ENCODE measurements around the gene REN.

The REN gene

DNA sequence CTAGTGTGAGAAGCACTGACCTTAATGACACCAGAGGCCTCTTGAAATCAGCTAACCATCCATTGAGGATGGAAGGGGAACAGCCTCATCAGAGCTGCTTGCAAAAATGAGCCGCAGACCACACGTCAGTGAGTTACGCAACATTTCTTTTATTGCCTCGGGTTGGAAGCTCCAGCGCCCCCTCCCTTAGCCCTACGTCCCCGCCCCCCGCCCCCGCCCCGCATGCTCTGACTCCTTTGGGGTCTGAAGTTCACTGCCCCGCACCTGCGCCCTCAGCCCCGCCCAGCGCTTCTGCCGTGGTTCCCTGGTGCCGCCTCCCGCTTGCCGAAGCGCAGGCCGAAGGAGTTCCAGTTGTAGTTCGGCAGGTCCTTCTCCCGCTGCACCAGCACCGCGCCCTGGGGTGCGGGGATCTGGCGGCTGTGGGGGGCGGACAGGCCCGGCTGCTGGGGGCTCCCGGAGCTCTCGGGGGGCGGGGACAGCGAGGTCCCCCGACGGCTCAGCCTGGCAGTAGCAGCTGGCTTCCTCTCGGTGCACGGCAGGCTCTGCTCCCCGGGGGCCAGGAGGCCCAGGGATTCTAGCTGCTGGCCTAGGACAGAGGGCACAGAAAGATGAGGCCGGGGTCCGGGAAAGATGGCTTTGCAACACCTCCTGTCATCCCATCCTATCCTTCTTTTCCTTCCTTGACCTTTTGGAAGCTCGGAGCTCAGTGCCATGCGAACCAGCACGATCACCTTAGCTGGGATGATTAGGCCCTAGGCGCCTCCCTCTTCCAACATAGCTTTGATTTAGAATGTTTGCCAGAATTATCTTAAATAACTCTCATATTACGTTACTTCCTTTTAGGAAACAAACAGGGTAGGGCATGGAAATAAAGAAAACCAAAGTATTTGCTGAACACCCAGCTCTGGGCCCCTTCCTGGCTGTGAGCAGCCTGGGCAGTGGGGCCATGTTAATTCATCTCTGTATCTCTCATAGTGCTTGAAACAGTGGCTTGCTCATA, 24.4 kb upstream of the REN start:
- no peaks in the 10 kb centered on the region for H3K4me1 ChIP-seq (ENCODE audit: control insufficient read depth, insufficient read depth, low read length)

DNA sequence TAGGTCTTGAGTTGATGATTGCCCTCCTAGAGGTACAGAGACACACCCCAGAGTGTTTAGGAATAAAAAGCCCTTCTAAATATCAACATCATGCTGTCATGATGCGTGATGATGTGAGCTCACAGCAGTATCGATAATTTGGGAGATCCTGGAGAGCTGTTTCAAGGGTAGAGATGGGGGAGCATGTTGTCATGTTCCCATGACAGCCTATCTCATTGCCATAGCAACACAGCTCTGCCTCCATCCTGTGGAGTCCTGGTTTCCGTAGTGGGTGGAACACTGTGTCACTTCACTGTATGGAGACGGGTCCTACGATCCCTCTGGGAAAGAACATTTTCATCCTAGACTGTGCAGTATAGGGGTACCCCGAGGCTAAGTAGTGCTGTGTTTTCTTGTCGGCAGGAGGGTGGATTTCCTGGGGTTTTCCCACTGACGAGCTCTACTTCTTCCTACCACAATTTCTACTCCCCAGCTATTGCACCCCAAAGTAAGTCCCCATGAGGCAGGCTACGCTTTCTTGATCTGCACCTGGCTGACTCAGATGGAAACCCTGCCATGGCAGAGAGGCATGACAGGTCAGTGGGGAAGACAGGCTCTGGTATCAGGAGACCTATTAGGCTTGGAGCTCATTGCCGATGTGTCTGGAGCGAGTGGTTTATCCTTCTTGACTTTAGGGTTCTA, 23.0 kb upstream of the REN start:
- peaks cover 30 to 37% of the 10 kb centered on the region in 2 donors for H3K27me3 ChIP-seq (ENCODE audit: control insufficient read depth in 1 of 2, insufficient read depth in 2 of 2, low read length in 2 of 2)
- H3K36me3 ChIP-seq (ENCODE audit: control insufficient read depth in 2 of 2, insufficient read depth in 2 of 2, low read length in 2 of 2): no peaks in the 10 kb centered on the region
- H3K27ac ChIP-seq (ENCODE audit: low read length): no peak overlapping the region
- no peaks in the 10 kb centered on the region for H3K9me3 ChIP-seq (ENCODE audit: control insufficient read depth in 2 of 2, low read length in 2 of 2)
- no peak overlapping the region for H3K9ac ChIP-seq (ENCODE audit: low read length in 2 of 2)
- no peaks in the 10 kb centered on the region for H3K4me1 ChIP-seq (ENCODE audit: control insufficient read depth, insufficient read depth, low read length)
- H3K4me3 ChIP-seq (ENCODE audit: low read length in 2 of 2): no peak overlapping the region

More for the DNA sequence above, 24.4 kb upstream of the REN start:
- no peak overlapping the region for H3K27ac ChIP-seq (ENCODE audit: low read length)
- peaks cover 30 to 41% of the 10 kb centered on the region in 2 donors for H3K27me3 ChIP-seq (ENCODE audit: control insufficient read depth in 1 of 2, insufficient read depth in 2 of 2, low read length in 2 of 2)
- H3K9ac ChIP-seq (ENCODE audit: low read length in 2 of 2): no peak overlapping the region
- no peaks in the 10 kb centered on the region for H3K9me3 ChIP-seq (ENCODE audit: control insufficient read depth in 2 of 2, low read length in 2 of 2)
- H3K4me3 ChIP-seq (ENCODE audit: low read length in 2 of 2): no peak overlapping the region
- H3K36me3 ChIP-seq (ENCODE audit: control insufficient read depth in 2 of 2, insufficient read depth in 2 of 2, low read length in 2 of 2): no peaks in the 10 kb centered on the region

DNA sequence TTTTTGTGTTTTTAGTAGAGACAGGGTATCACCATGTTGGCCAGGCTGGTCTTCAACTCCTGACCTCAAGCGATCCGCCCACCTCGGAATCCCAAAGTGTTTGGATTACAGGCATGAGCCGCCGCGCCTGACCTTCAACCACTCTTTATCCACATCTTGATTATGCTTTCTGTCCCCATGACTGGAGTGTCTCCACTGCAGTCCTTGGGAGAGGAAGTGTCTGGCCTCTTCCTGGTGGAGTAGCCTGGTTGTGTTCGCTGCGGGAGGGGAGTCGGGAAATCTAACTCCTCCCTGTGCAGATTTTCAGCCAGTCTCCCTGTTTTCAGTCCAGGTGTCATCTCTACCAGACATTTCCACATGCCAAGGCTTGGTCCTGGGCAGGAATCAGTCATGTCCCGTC, 20.5 kb upstream of the REN start:
- Histone ChIP-seq H3K9me3 (ENCODE audit: control insufficient read depth in 2 of 2, low read length in 2 of 2) (no peaks in the 10 kb centered on the region), H3K36me3 (ENCODE audit: control insufficient read depth in 2 of 2, insufficient read depth in 2 of 2, low read length in 2 of 2) (no peaks in the 10 kb centered on the region), H3K27me3 (ENCODE audit: control insufficient read depth in 1 of 2, insufficient read depth in 2 of 2, low read length in 2 of 2) (peaks cover 22 to 29% of the 10 kb centered on the region in 2 donors), H3K27ac (ENCODE audit: low read length) (no peak overlapping the region), H3K9ac (ENCODE audit: low read length in 2 of 2) (no peak overlapping the region), H3K4me1 (ENCODE audit: control insufficient read depth, insufficient read depth, low read length) (no peaks in the 10 kb centered on the region), H3K4me3 (ENCODE audit: low read length in 2 of 2) (no peak overlapping the region)

DNA sequence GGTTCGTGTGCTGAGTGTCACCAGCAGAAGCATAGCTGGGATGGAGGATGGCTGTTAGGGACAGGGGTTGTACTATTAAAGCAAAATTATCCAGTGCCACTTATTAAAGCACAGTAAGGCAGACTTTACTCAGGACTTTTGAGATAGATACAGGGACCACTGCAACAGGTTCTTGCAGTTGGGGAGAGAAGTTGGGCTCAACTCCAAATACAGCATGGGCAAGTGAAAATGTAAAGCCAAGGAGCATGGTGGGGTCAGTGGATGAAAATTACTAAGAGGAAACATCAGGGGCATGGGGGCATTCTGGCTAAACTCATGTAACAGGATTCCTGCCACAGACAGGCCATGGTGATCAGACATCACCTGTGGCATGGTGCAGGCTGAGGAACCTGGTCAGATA, 15.0 kb upstream of the REN start:
- no peak overlapping the region for H3K4me3 ChIP-seq (ENCODE audit: low read length in 2 of 2)
- no peaks in the 10 kb centered on the region for H3K4me1 ChIP-seq (ENCODE audit: control insufficient read depth, insufficient read depth, low read length)
- H3K27ac ChIP-seq (ENCODE audit: low read length): no peak overlapping the region
- no peaks in the 10 kb centered on the region for H3K36me3 ChIP-seq (ENCODE audit: control insufficient read depth in 2 of 2, insufficient read depth in 2 of 2, low read length in 2 of 2)
- no peaks in the 10 kb centered on the region for H3K9me3 ChIP-seq (ENCODE audit: control insufficient read depth in 2 of 2, low read length in 2 of 2)
- H3K9ac ChIP-seq (ENCODE audit: low read length in 2 of 2): no peak overlapping the region
- H3K27me3 ChIP-seq (ENCODE audit: control insufficient read depth in 1 of 2, insufficient read depth in 2 of 2, low read length in 2 of 2): peaks cover 3 to 13% of the 10 kb centered on the region in 2 donors

DNA sequence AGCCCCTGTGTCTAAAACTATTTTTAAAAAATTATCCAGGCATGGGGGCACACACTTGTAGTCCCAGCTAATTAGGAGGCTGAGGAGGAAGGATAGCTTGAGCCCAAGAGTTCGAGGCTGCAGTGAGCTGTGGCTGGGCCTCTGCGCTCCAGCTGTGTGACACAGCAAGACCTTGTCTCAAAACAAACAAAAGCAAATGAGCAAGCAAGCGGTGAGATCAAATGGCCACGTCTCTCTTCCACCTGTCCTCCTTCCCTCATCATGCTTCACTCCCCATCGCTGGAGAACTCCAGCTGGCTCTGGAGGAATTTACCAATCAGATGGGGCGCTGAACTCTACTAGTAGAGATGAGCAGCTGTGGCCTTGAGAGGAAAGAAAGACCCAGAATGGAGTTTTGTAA, 14.0 kb upstream of the REN start:
- no peaks in the 10 kb centered on the region for H3K4me1 ChIP-seq (ENCODE audit: control insufficient read depth, insufficient read depth, low read length)
- no peak overlapping the region for H3K9ac ChIP-seq (ENCODE audit: low read length in 2 of 2)
- peaks cover 0 to 14% of the 10 kb centered on the region in 2 donors for H3K27me3 ChIP-seq (ENCODE audit: control insufficient read depth in 1 of 2, insufficient read depth in 2 of 2, low read length in 2 of 2)
- no peak overlapping the region for H3K4me3 ChIP-seq (ENCODE audit: low read length in 2 of 2)
- no peak overlapping the region for H3K27ac ChIP-seq (ENCODE audit: low read length)
- H3K9me3 ChIP-seq (ENCODE audit: control insufficient read depth in 2 of 2, low read length in 2 of 2): no peaks in the 10 kb centered on the region
- no peaks in the 10 kb centered on the region for H3K36me3 ChIP-seq (ENCODE audit: control insufficient read depth in 2 of 2, insufficient read depth in 2 of 2, low read length in 2 of 2)

DNA sequence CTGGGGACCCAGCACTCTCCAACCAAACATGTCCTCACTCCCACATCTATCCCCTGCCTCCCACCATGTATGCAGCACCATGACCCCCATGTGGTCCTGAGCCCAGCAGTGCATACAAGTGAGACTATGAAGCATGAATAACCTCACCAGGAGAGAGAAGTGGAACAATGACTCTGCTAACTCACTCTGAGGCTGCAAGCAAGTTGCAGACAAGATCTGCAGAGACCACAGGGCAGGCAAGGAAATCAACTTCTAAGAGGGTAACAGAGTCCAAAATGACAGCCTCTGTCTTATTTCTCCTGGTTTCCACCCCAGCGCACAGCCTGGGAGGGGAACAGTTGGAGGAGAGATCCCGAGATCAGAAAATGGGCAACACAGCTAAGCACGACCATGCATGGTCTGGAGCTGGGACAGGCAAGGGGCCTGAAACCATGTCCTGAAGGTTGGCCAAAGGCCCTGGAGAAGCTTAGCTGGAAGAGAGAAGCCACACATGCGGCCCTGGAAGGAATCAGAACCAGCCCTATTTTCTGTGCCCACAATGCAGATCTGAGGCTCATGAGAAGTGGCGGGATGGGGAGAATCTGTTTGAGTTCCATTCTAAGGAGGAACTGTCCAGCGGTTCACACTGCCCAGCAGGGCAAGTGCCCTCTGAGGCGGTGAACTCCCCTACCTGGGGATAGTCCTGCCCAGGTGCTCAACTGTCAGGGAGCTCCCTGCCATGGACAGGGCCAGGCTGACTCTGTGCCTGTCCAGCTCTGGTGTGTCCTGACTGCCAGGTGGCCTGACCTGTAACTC, 12.5 kb upstream of the REN start:
- Histone ChIP-seq H3K4me3 (ENCODE audit: low read length in 2 of 2) (no peak overlapping the region), H3K4me1 (ENCODE audit: control insufficient read depth, insufficient read depth, low read length) (no peaks in the 10 kb centered on the region), H3K9me3 (ENCODE audit: control insufficient read depth in 2 of 2, low read length in 2 of 2) (no peaks in the 10 kb centered on the region), H3K27ac (ENCODE audit: low read length) (no peak overlapping the region), H3K9ac (ENCODE audit: low read length in 2 of 2) (no peak overlapping the region), H3K27me3 (ENCODE audit: control insufficient read depth in 1 of 2, insufficient read depth in 2 of 2, low read length in 2 of 2) (peaks cover 0 to 16% of the 10 kb centered on the region in 2 donors), H3K36me3 (ENCODE audit: control insufficient read depth in 2 of 2, insufficient read depth in 2 of 2, low read length in 2 of 2) (no peaks in the 10 kb centered on the region)

DNA sequence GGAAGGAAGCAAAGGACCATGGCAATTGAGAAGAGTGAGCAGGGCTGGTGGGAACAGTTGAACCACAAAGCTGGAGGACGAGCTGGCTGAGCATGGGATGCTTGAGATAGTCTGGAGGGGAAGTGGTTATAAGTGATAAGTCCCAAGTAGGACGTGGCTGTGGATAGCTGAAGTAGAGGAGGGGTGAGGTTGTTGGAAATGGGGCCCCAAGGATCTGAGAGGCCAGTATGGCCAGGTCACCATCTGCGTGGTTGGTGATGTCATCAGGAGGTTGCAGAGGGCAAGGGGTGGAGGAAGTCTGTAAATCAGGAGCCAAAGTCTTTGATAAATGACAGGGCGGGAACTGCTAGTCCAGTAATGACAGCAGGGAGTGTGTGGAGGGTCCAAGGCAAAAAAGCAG, 11.0 kb upstream of the REN start:
- no peaks in the 10 kb centered on the region for H3K9me3 ChIP-seq (ENCODE audit: control insufficient read depth in 2 of 2, low read length in 2 of 2)
- H3K4me1 ChIP-seq (ENCODE audit: control insufficient read depth, insufficient read depth, low read length): no peaks in the 10 kb centered on the region
- H3K27me3 ChIP-seq (ENCODE audit: control insufficient read depth in 1 of 2, insufficient read depth in 2 of 2, low read length in 2 of 2): peaks cover 0 to 16% of the 10 kb centered on the region in 2 donors
- H3K4me3 ChIP-seq (ENCODE audit: low read length in 2 of 2): no peak overlapping the region
- H3K36me3 ChIP-seq (ENCODE audit: control insufficient read depth in 2 of 2, insufficient read depth in 2 of 2, low read length in 2 of 2): no peaks in the 10 kb centered on the region
- H3K27ac ChIP-seq (ENCODE audit: low read length): no peak overlapping the region
- H3K9ac ChIP-seq (ENCODE audit: low read length in 2 of 2): no peak overlapping the region

DNA sequence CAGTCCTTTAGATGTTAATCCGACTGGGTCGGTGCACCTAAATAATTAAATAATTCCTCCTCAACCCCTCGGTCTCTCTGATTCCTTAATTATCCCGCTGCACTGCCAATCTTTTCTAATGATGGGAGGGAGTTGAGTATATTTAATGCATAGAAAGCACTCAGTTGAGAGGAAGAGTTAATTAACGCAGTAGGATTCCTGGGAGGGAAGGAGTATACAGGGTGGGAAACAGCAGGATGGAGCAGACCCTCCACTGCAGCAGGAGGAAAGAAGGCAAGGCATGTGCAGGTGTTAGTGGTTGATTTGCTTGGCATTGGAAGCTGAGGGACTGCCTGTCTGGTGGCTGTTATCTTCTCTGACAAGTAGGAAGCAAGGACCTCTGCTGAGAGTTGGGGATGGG, 9.9 kb upstream of the REN start:
- Histone ChIP-seq H3K27me3 (ENCODE audit: control insufficient read depth in 1 of 2, insufficient read depth in 2 of 2, low read length in 2 of 2) (peaks cover 4 to 16% of the 10 kb centered on the region in 2 donors), H3K4me3 (ENCODE audit: low read length in 2 of 2) (no peak overlapping the region), H3K27ac (ENCODE audit: low read length) (no peak overlapping the region), H3K36me3 (ENCODE audit: control insufficient read depth in 2 of 2, insufficient read depth in 2 of 2, low read length in 2 of 2) (no peaks in the 10 kb centered on the region), H3K9me3 (ENCODE audit: control insufficient read depth in 2 of 2, low read length in 2 of 2) (no peaks in the 10 kb centered on the region), H3K4me1 (ENCODE audit: control insufficient read depth, insufficient read depth, low read length) (no peaks in the 10 kb centered on the region), H3K9ac (ENCODE audit: low read length in 2 of 2) (no peak overlapping the region)

DNA sequence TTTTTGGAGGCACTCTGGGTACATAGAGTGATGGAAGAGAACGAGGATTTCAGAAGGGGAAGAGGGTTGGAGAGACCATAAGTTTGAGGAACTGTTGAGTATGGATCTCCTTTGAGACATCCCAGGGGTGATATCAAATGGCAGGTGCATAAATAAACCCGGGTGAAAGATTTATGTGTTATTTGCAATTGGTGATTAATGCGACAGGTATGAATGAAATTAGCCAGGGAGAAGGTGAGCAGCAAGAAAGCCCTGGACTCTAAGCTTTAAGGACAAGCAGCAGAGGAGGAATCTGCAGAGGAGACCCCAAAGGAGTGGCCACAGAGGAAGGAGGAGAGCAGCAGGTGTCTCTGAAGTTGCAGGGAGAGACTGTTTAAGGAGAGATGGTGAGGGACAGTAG, 8.8 kb upstream of the REN start:
- H3K27ac ChIP-seq (ENCODE audit: low read length): no peak overlapping the region
- H3K4me1 ChIP-seq (ENCODE audit: control insufficient read depth, insufficient read depth, low read length): no peaks in the 10 kb centered on the region
- no peaks in the 10 kb centered on the region for H3K36me3 ChIP-seq (ENCODE audit: control insufficient read depth in 2 of 2, insufficient read depth in 2 of 2, low read length in 2 of 2)
- peaks cover 4 to 16% of the 10 kb centered on the region in 2 donors for H3K27me3 ChIP-seq (ENCODE audit: control insufficient read depth in 1 of 2, insufficient read depth in 2 of 2, low read length in 2 of 2)
- H3K9ac ChIP-seq (ENCODE audit: low read length in 2 of 2): no peak overlapping the region
- H3K4me3 ChIP-seq (ENCODE audit: low read length in 2 of 2): no peak overlapping the region
- H3K9me3 ChIP-seq (ENCODE audit: control insufficient read depth in 2 of 2, low read length in 2 of 2): peaks cover 0 to 1% of the 10 kb centered on the region in 2 donors

DNA sequence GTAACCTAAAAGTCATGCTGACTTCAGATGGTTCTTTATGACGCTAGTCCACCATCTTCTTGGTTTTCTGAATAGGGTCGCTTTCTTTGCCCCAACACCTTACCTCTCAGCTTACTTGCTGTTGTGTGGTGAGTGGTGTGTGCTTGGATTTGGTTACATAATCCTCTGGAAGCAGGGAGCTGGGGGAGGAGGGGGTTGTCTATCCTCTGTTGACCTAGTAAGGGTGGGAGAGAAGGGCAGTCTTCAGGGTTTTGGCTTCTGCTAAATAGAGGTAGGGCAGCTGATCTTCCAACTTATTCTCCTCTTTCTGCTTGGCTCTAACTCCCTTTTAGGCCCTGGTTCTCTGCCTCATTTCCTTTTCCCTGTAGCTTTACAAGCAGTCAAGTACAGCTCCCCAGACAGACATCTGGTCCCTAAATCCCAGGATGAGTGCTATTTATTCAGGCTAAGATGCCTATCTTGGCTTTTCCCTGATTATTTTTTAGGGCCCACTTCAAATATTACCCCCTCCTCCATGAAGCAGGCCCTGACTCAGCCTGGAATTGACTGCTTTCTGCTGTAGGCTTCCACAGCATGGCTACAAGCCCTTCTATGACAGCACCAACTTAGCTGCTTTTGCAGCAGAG, 6.4 kb upstream of the REN start:
- Histone ChIP-seq H3K4me1 (ENCODE audit: control insufficient read depth, insufficient read depth, low read length) (no peaks in the 10 kb centered on the region), H3K9ac (ENCODE audit: low read length in 2 of 2) (no peak overlapping the region), H3K27ac (ENCODE audit: low read length) (no peak overlapping the region), H3K4me3 (ENCODE audit: low read length in 2 of 2) (no peak overlapping the region), H3K36me3 (ENCODE audit: control insufficient read depth in 2 of 2, insufficient read depth in 2 of 2, low read length in 2 of 2) (no peaks in the 10 kb centered on the region), H3K9me3 (ENCODE audit: control insufficient read depth in 2 of 2, low read length in 2 of 2) (peaks cover 0 to 11% of the 10 kb centered on the region in 2 donors), H3K27me3 (ENCODE audit: control insufficient read depth in 1 of 2, insufficient read depth in 2 of 2, low read length in 2 of 2) (peaks cover 4 to 9% of the 10 kb centered on the region in 2 donors)

Data from stomach smooth muscle (tissue), 2 donors.